GM21515 (cell line): Measurements from ENCODE around the gene SPAG7.
A peak's percentile ranks its signal among the peaks of the same experiment; 100 is the strongest.

Experiments
- ATAC-seq: cut with Tn5 transposase; IDR thresholded peaks from one replicate; pipeline ENCODE4 v1.9.1; 2021; ENCODE audit not compliant: unreplicated experiment

SPAG7 gene

GRCh38 chr17:4967539-4968485 is at the start of gene SPAG7:
TSS of gene SPAG7 (minus strand) at chr17:4967817. CDS start at chr17:4967804, 13 bp downstream.
- peak; percentile 51 for ATAC-seq

GRCh38 chr17:5014357-5014756 is 46.7 kb upstream of the SPAG7 start:
- no peak for ATAC-seq

- no peak for ATAC-seq
These were observed 44.3 kb upstream of the SPAG7 start for GRCh38 chr17:5011928-5012327.

- no peak for ATAC-seq
These were observed 35.7 kb upstream of the SPAG7 start for GRCh38 chr17:5003214-5003867.

GRCh38 chr17:5002121-5002788 is 34.6 kb upstream of the SPAG7 start:
- no peak for ATAC-seq

- no peak for ATAC-seq
These were observed 32.6 kb upstream of the SPAG7 start for GRCh38 chr17:5000237-5000639.

- no peak for ATAC-seq
These were observed 31.9 kb upstream of the SPAG7 start for GRCh38 chr17:4999430-5000093.

- ATAC-seq, result no peak
These were observed 31.3 kb upstream of the SPAG7 start for GRCh38 chr17:4998732-4999429.

GRCh38 chr17:4998027-4998731 is 30.6 kb upstream of the SPAG7 start:
- peak; percentile 6 for ATAC-seq

GRCh38 chr17:4997302-4998026 is 29.8 kb upstream of the SPAG7 start, which contains the start of the genes INCA1 and KIF1C:
TSS of gene INCA1 (minus strand) at chr17:4997522. CDS start at chr17:4994437, 3,085 bp downstream.
TSS of gene KIF1C (plus strand) at chr17:4997950. CDS start at chr17:5000247, 2,297 bp downstream.
- peak; percentile 83 for ATAC-seq

- no peak for ATAC-seq
These were observed 26.5 kb upstream of the SPAG7 start for GRCh38 chr17:4994081-4994595.

GRCh38 chr17:4987767-4988567 is 20.4 kb upstream of the SPAG7 start:
- ATAC-seq, result no peak

GRCh38 chr17:4986951-4987766 is 19.5 kb upstream of the SPAG7 start, which contains the start of gene CAMTA2:
TSS of gene CAMTA2 (minus strand) at chr17:4987675. CDS start at chr17:4986222, 1,453 bp downstream.
- ATAC-seq, result peak; percentile 57

GRCh38 chr17:4986403-4986802 is 18.8 kb upstream of the SPAG7 start:
- no peak for ATAC-seq

- no peak for ATAC-seq
These were observed 14.7 kb upstream of the SPAG7 start for GRCh38 chr17:4982305-4982704.

GRCh38 chr17:4980644-4981216 is 13.1 kb upstream of the SPAG7 start:
- no peak for ATAC-seq

GRCh38 chr17:4978726-4979125 is 11.1 kb upstream of the SPAG7 start:
- ATAC-seq, result no peak
